Esophagus muscularis mucosa (tissue), 4 donors: ENCODE data around the gene CLIC1. TPM values are rescaled to one million over a fixed set of nuclear protein-coding genes. Genes with fewer than 3 reads are reported as not detected.

ENCODE experiments used
- DNase-seq: peaks from one replicate; pipeline ENCODE4 v3.0.0-alpha.2; 2017; ENCODE audit errors: extremely low spot score
- H3K27ac ChIP-seq, 4 donors: fragments of 200-600 bp; sonication (generic); replicated peaks in 1 of 4; 1 replicate in 3 of 4; 2 replicates in 1 of 4; pipeline ENCODE4 v1.5.1; 2016 to 2019; ENCODE audit warnings: mild to moderate bottlenecking in 1 of 4
- H3K27me3 ChIP-seq, 4 donors: fragments of 200-600 bp; sonication (generic); one replicate each; pipeline versions ENCODE4 v1.5.1 to v1.6.0; 2016 to 2019
- H3K36me3 ChIP-seq, 4 donors: fragments of 200-600 bp; sonication (generic); one replicate each; pipeline ENCODE4 v1.5.1; 2016 to 2019
- H3K4me1 ChIP-seq, 4 donors: fragments of 200-600 bp; sonication (generic); one replicate each; pipeline ENCODE4 v1.5.1; 2016 to 2019
- H3K4me3 ChIP-seq, 4 donors: fragments of 200-600 bp; sonication (generic); 1 replicate in 2 of 4; 2 replicates in 2 of 4; pipeline ENCODE4 v1.5.1; 2016 to 2019; ENCODE audit warnings: mild to moderate bottlenecking in 4 of 4, moderate library complexity in 1 of 4
- H3K9me3 ChIP-seq, 4 donors: fragments of 200-600 bp; sonication (generic); 1 replicate in 3 of 4; 2 replicates in 1 of 4; pipeline ENCODE4 v1.5.1; 2016 to 2019
- CTCF ChIP-seq, 3 experiments: fragments of 200-600 bp in 2 of 3; fragments of 450-650 bp in 1 of 3; sonication (generic) in 2 of 3; IDR thresholded peaks; one replicate each; pipeline ENCODE4 v1.5.1; 2017 to 2019; ENCODE audit warnings: antibody characterized with exemption in 3 of 3, mild to moderate bottlenecking in 2 of 3, moderate library complexity in 1 of 3
- EP300 ChIP-seq: sonication (generic); formaldehyde crosslinking; IDR thresholded peaks from one replicate; pipeline ENCODE4 v1.6.1; 2017; ENCODE audit warnings: antibody characterized with exemption
- POLR2A ChIP-seq: fragments of 450-650 bp; IDR thresholded peaks from one replicate; pipeline ENCODE4 v1.6.1; 2017; ENCODE audit warnings: antibody characterized with exemption, moderate library complexity, mild to moderate bottlenecking, low read depth
- POLR2AphosphoS5 ChIP-seq, 2 donors: sonication (generic); formaldehyde crosslinking; IDR thresholded peaks; one replicate each; pipeline ENCODE4 v1.6.1; 2017; ENCODE audit warnings: antibody characterized with exemption in 2 of 2
- WGBS: methylation state at CpG from one replicate; pipeline ENCODE4 v1.1.5; 2018; 5-methylcytosine and 5-hydroxymethylcytosine counted together
- intact Hi-C: fragments of 100-400 bp; cut with DNase I; formaldehyde crosslinking; loops from one replicate; pipeline ENCODE4 v1.15.1; 2023
- total RNA-seq, 4 donors: library from RNA; depleted of rRNA; stranded (reverse); fragments of >200 nt; gene quantifications; one replicate each; pipeline versions ENCODE4 v1.1.0 to v1.2.1, GENCODE V29; 2016

The CLIC1 gene
- total RNA-seq, 4 donors from 2014 or later = 208 to 379 (median 290) TPM

GRCh38 chr6:31733734-31734133 is 2.6 kb downstream of the CLIC1 start:
- H3K27ac ChIP-seq = peak overlapping the region; percentile 86 to 93 (median 90)
- H3K4me1 ChIP-seq = peaks cover 45 to 69% (median 63%) of the 10 kb centered on the region in 4 donors

GRCh38 chr6:31732029-31732428 is 4.3 kb downstream of the CLIC1 start:
- Histone ChIP-seq H3K27me3 (no peaks in the 10 kb centered on the region), H3K27ac (peak overlapping the region in 1 of 4 donors; percentile 98), H3K9me3 (no peaks in the 10 kb centered on the region), H3K36me3 (peaks cover 35 to 55% (median 49%) of the 10 kb centered on the region in 4 donors), H3K4me3 (no peak overlapping the region), H3K4me1 (peaks cover 44 to 69% (median 65%) of the 10 kb centered on the region in 4 donors)
- intact Hi-C loops = no loop called here
- DNase-seq = no peak
- 62% methylated on average over 3 of the region's 3 CpGs for WGBS
- TF ChIP-seq CTCF (IDR thresholded peaks at IDR 0.05) (no peak), POLR2AphosphoS5 (IDR thresholded peaks at IDR 0.05) (no peak), POLR2A (no peak), EP300 (no peak)

More at GRCh38 chr6:31733734-31734133, 2.6 kb downstream of the CLIC1 start:
- no peaks in the 10 kb centered on the region for H3K27me3 ChIP-seq
- intact Hi-C loops = loop anchor here (2.0 kb wide), 1 partner anchor 97 kb away; no protein-coding TSS in a partner anchor
- no peaks in the 10 kb centered on the region for H3K9me3 ChIP-seq
- WGBS = 74% methylated on average over 4 of the region's 4 CpGs
- peaks cover 30 to 40% (median 37%) of the 10 kb centered on the region in 4 donors for H3K36me3 ChIP-seq
- peak overlapping the region in 2 of 4 donors; percentile 72 to 84 for H3K4me3 ChIP-seq
- no peak for DNase-seq
- no peak for TF ChIP-seq POLR2AphosphoS5 (IDR thresholded peaks at IDR 0.05)
- no peak for TF ChIP-seq POLR2A
- TF ChIP-seq CTCF (IDR thresholded peaks at IDR 0.05) = no peak
- TF ChIP-seq EP300 = no peak

GRCh38 chr6:31730631-31731086 is 5.7 kb downstream of the CLIC1 start:
- intact Hi-C loops = no loop called here
- no peaks in the 10 kb centered on the region for H3K27me3 ChIP-seq
- TF ChIP-seq POLR2AphosphoS5 (IDR thresholded peaks at IDR 0.05) (no peak), EP300 (no peak), CTCF (IDR thresholded peaks at IDR 0.05) (no peak), POLR2A (no peak)
- WGBS = 86% methylated on average over 11 of the region's 11 CpGs
- peaks cover 47 to 67% (median 60%) of the 10 kb centered on the region in 4 donors for H3K36me3 ChIP-seq
- H3K4me3 ChIP-seq = peak overlapping the region; percentile 69 to 98 (median 94)
- H3K9me3 ChIP-seq = no peaks in the 10 kb centered on the region
- DNase-seq = no peak
- peak overlapping the region; percentile 93 to 99 (median 97) for H3K27ac ChIP-seq
- peaks cover 38 to 69% (median 61%) of the 10 kb centered on the region in 4 donors for H3K4me1 ChIP-seq

- Histone ChIP-seq H3K27ac (peak overlapping the region; percentile 93 to 99 (median 97)), H3K4me1 (peaks cover 38 to 65% (median 60%) of the 10 kb centered on the region in 4 donors), H3K27me3 (no peaks in the 10 kb centered on the region), H3K36me3 (peaks cover 47 to 70% (median 64%) of the 10 kb centered on the region in 4 donors), H3K4me3 (peak overlapping the region; percentile 69 to 98 (median 94)), H3K9me3 (no peaks in the 10 kb centered on the region)
- peak; percentile 97 for DNase-seq
- peak; percentile 25 for TF ChIP-seq POLR2A
- TF ChIP-seq EP300 = no peak
- TF ChIP-seq POLR2AphosphoS5 (IDR thresholded peaks at IDR 0.05) = peak; percentile 63 to 92
- peak in 1 of 3 experiments; percentile 6 for TF ChIP-seq CTCF (IDR thresholded peaks at IDR 0.05)
- WGBS = 3% methylated on average over 19 of the region's 46 CpGs
- intact Hi-C loops = loop anchor here (5.0 kb wide), 1 partner anchor 37 kb away; no protein-coding TSS in a partner anchor
Observed at GRCh38 chr6:31729979-31730630, 6.2 kb downstream of the CLIC1 start.
